Measurements from ENCODE around the gene EIPR1. TPM values are rescaled to one million over a fixed set of nuclear protein-coding genes. Genes with fewer than 3 reads are reported as not detected.

Gene EIPR1
- total and polyA plus RNA-seq, 9 donors = 16.9 to 22.8 (median 18.7) TPM

- no peak for DNase-seq
- Histone ChIP-seq H3K36me3 (ENCODE audit: control insufficient read depth, insufficient read depth, low read length) (no peaks in the 10 kb centered on the region), H3K27me3 (ENCODE audit: control insufficient read depth, insufficient read depth, low read length) (no peaks in the 10 kb centered on the region), H3K9me3 (replicated peaks; ENCODE audit: control insufficient read depth, low read depth, low read length) (peaks cover 11% of the 10 kb centered on the region), H3K4me3 (ENCODE audit: low read length) (no peak overlapping the region), H3K4me1 (ENCODE audit: control insufficient read depth, insufficient read depth, low read length) (peaks cover 4% of the 10 kb centered on the region), H3K27ac (ENCODE audit: low read length) (no peak overlapping the region)
- WGBS (ENCODE audit: insufficient coverage) = 95% methylated on average over 11 of the region's 16 CpGs
Measured at GRCh38 chr2:3277748-3278520, 99.7 kb downstream of the EIPR1 start.

GRCh38 chr2:3277050-3277747 lies 100.4 kb downstream of the EIPR1 start:
- Histone ChIP-seq H3K27ac (ENCODE audit: low read length) (no peak overlapping the region), H3K4me1 (ENCODE audit: control insufficient read depth, insufficient read depth, low read length) (peaks cover 2% of the 10 kb centered on the region), H3K27me3 (ENCODE audit: control insufficient read depth, insufficient read depth, low read length) (no peaks in the 10 kb centered on the region), H3K4me3 (ENCODE audit: low read length) (no peak overlapping the region), H3K36me3 (ENCODE audit: control insufficient read depth, insufficient read depth, low read length) (no peaks in the 10 kb centered on the region), H3K9me3 (replicated peaks; ENCODE audit: control insufficient read depth, low read depth, low read length) (peaks cover 11% of the 10 kb centered on the region)
- WGBS (ENCODE audit: insufficient coverage) = 82% methylated on average over 18 of the region's 25 CpGs
- DNase-seq = no peak

- Histone ChIP-seq H3K9me3 (replicated peaks; ENCODE audit: control insufficient read depth, low read depth, low read length) (peaks cover 13% of the 10 kb centered on the region), H3K36me3 (ENCODE audit: control insufficient read depth, insufficient read depth, low read length) (no peaks in the 10 kb centered on the region), H3K4me3 (ENCODE audit: low read length) (no peak overlapping the region), H3K27me3 (ENCODE audit: control insufficient read depth, insufficient read depth, low read length) (no peaks in the 10 kb centered on the region), H3K4me1 (ENCODE audit: control insufficient read depth, insufficient read depth, low read length) (no peaks in the 10 kb centered on the region), H3K27ac (ENCODE audit: low read length) (no peak overlapping the region)
- 100% methylated on average over 2 of the region's 7 CpGs for WGBS (ENCODE audit: insufficient coverage)
- no peak for DNase-seq
Measured at GRCh38 chr2:3272761-3273160, 104.9 kb downstream of the EIPR1 start.

- no peak for DNase-seq
- Histone ChIP-seq H3K4me1 (ENCODE audit: control insufficient read depth, insufficient read depth, low read length) (no peaks in the 10 kb centered on the region), H3K4me3 (ENCODE audit: low read length) (no peak overlapping the region), H3K36me3 (ENCODE audit: control insufficient read depth, insufficient read depth, low read length) (no peaks in the 10 kb centered on the region), H3K27me3 (ENCODE audit: control insufficient read depth, insufficient read depth, low read length) (no peaks in the 10 kb centered on the region), H3K9me3 (replicated peaks; ENCODE audit: control insufficient read depth, low read depth, low read length) (peaks cover 11% of the 10 kb centered on the region), H3K27ac (ENCODE audit: low read length) (no peak overlapping the region)
- WGBS (ENCODE audit: insufficient coverage) = 97% methylated on average over 8 of the region's 8 CpGs
Measured at GRCh38 chr2:3270095-3270478, 107.5 kb downstream of the EIPR1 start.

- Histone ChIP-seq H3K27ac (ENCODE audit: low read length) (no peak overlapping the region), H3K9me3 (replicated peaks; ENCODE audit: control insufficient read depth, low read depth, low read length) (peaks cover 11% of the 10 kb centered on the region), H3K27me3 (ENCODE audit: control insufficient read depth, insufficient read depth, low read length) (no peaks in the 10 kb centered on the region), H3K4me3 (ENCODE audit: low read length) (no peak overlapping the region), H3K4me1 (ENCODE audit: control insufficient read depth, insufficient read depth, low read length) (no peaks in the 10 kb centered on the region), H3K36me3 (ENCODE audit: control insufficient read depth, insufficient read depth, low read length) (no peaks in the 10 kb centered on the region)
- no peak for DNase-seq
- 97% methylated on average over 11 of the region's 22 CpGs for WGBS (ENCODE audit: insufficient coverage)
Measured at GRCh38 chr2:3269425-3270094, 108.1 kb downstream of the EIPR1 start.

GRCh38 chr2:3268705-3269029 lies 109.0 kb downstream of the EIPR1 start:
- Histone ChIP-seq H3K27me3 (ENCODE audit: control insufficient read depth, insufficient read depth, low read length) (no peaks in the 10 kb centered on the region), H3K4me1 (ENCODE audit: control insufficient read depth, insufficient read depth, low read length) (no peaks in the 10 kb centered on the region), H3K9me3 (replicated peaks; ENCODE audit: control insufficient read depth, low read depth, low read length) (peaks cover 7% of the 10 kb centered on the region), H3K36me3 (ENCODE audit: control insufficient read depth, insufficient read depth, low read length) (no peaks in the 10 kb centered on the region), H3K27ac (ENCODE audit: low read length) (no peak overlapping the region), H3K4me3 (ENCODE audit: low read length) (no peak overlapping the region)
- no CpG with 5 or more reads among the region's 6 CpGs for WGBS (ENCODE audit: insufficient coverage)
- DNase-seq = no peak

GRCh38 chr2:3267869-3268704 lies 109.5 kb downstream of the EIPR1 start:
- H3K27ac ChIP-seq (ENCODE audit: low read length) = no peak overlapping the region
- H3K36me3 ChIP-seq (ENCODE audit: control insufficient read depth, insufficient read depth, low read length) = no peaks in the 10 kb centered on the region
- WGBS (ENCODE audit: insufficient coverage) = 92% methylated on average over 12 of the region's 20 CpGs
- DNase-seq = no peak
- no peaks in the 10 kb centered on the region for H3K27me3 ChIP-seq (ENCODE audit: control insufficient read depth, insufficient read depth, low read length)
- H3K4me1 ChIP-seq (ENCODE audit: control insufficient read depth, insufficient read depth, low read length) = no peaks in the 10 kb centered on the region
- H3K9me3 ChIP-seq (replicated peaks; ENCODE audit: control insufficient read depth, low read depth, low read length) = peaks cover 3% of the 10 kb centered on the region
- H3K4me3 ChIP-seq (ENCODE audit: low read length) = no peak overlapping the region

- no peak for DNase-seq
- no peaks in the 10 kb centered on the region for H3K36me3 ChIP-seq (ENCODE audit: control insufficient read depth, insufficient read depth, low read length)
- H3K27ac ChIP-seq (ENCODE audit: low read length) = no peak overlapping the region
- H3K4me1 ChIP-seq (ENCODE audit: control insufficient read depth, insufficient read depth, low read length) = no peaks in the 10 kb centered on the region
- no peak overlapping the region for H3K4me3 ChIP-seq (ENCODE audit: low read length)
- WGBS (ENCODE audit: insufficient coverage) = 88% methylated on average over 7 of the region's 15 CpGs
- H3K9me3 ChIP-seq (replicated peaks; ENCODE audit: control insufficient read depth, low read depth, low read length) = peaks cover 2% of the 10 kb centered on the region
- no peaks in the 10 kb centered on the region for H3K27me3 ChIP-seq (ENCODE audit: control insufficient read depth, insufficient read depth, low read length)
Measured at GRCh38 chr2:3266925-3267867, 110.4 kb downstream of the EIPR1 start.

Data from muscle of leg (tissue), 11 donors.